ENCODE data around the gene ERC1.

The ERC1 gene

DNA sequence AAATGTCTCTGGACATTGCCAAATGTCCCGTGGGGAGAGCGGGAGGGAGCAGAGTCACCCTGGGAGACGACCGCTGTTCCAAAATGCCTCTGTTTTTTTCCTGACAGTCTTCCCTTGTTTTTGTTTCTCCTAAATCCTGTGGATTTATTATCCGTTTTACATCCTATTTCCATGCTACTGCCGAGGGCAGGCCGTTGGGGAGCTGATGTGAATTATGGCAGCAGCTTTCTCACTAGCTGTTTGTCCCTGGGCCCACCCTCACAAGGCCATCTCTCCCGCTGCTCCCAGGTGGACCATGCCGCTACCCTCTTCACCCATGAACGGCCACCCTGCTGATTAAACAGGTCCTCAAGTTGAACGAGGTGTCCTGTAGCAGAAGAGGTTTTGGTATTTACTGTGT lies 548.1 kb downstream of the ERC1 start:
- TF ChIP-seq, protein P1, sequence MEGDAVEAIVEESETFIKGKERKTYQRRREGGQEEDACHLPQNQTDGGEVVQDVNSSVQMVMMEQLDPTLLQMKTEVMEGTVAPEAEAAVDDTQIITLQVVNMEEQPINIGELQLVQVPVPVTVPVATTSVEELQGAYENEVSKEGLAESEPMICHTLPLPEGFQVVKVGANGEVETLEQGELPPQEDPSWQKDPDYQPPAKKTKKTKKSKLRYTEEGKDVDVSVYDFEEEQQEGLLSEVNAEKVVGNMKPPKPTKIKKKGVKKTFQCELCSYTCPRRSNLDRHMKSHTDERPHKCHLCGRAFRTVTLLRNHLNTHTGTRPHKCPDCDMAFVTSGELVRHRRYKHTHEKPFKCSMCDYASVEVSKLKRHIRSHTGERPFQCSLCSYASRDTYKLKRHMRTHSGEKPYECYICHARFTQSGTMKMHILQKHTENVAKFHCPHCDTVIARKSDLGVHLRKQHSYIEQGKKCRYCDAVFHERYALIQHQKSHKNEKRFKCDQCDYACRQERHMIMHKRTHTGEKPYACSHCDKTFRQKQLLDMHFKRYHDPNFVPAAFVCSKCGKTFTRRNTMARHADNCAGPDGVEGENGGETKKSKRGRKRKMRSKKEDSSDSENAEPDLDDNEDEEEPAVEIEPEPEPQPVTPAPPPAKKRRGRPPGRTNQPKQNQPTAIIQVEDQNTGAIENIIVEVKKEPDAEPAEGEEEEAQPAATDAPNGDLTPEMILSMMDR (IDR thresholded peaks at IDR 0.05; ENCODE audit: insufficient read depth, low read length): no peak
- TF ChIP-seq, protein P2, sequence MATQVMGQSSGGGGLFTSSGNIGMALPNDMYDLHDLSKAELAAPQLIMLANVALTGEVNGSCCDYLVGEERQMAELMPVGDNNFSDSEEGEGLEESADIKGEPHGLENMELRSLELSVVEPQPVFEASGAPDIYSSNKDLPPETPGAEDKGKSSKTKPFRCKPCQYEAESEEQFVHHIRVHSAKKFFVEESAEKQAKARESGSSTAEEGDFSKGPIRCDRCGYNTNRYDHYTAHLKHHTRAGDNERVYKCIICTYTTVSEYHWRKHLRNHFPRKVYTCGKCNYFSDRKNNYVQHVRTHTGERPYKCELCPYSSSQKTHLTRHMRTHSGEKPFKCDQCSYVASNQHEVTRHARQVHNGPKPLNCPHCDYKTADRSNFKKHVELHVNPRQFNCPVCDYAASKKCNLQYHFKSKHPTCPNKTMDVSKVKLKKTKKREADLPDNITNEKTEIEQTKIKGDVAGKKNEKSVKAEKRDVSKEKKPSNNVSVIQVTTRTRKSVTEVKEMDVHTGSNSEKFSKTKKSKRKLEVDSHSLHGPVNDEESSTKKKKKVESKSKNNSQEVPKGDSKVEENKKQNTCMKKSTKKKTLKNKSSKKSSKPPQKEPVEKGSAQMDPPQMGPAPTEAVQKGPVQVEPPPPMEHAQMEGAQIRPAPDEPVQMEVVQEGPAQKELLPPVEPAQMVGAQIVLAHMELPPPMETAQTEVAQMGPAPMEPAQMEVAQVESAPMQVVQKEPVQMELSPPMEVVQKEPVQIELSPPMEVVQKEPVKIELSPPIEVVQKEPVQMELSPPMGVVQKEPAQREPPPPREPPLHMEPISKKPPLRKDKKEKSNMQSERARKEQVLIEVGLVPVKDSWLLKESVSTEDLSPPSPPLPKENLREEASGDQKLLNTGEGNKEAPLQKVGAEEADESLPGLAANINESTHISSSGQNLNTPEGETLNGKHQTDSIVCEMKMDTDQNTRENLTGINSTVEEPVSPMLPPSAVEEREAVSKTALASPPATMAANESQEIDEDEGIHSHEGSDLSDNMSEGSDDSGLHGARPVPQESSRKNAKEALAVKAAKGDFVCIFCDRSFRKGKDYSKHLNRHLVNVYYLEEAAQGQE (IDR thresholded peaks at IDR 0.05; ENCODE audit: insufficient replicate concordance, low read depth): no peak
- TF ChIP-seq GABPA (IDR thresholded peaks at IDR 0.05; ENCODE audit: low read depth): no peak
- TF ChIP-seq SPI1 (IDR thresholded peaks at IDR 0.05; ENCODE audit: borderline replicate concordance, low read depth): no peak
- no peak for TF ChIP-seq POLR2AphosphoS5 (IDR thresholded peaks at IDR 0.05; ENCODE audit: low read depth)
- no peak overlapping the region for H3K27ac ChIP-seq (replicated peaks)
- no peak for DNase-seq (ENCODE audit: low read depth in 1 of 2, low spot score in 1 of 2)
- peaks cover 26% of the 10 kb centered on the region for H3K27me3 ChIP-seq (ENCODE audit: insufficient read depth, poor library complexity, severe bottlenecking)
- no peak overlapping the region for H3K4me3 ChIP-seq (replicated peaks; ENCODE audit: insufficient read depth, low read length)

DNA sequence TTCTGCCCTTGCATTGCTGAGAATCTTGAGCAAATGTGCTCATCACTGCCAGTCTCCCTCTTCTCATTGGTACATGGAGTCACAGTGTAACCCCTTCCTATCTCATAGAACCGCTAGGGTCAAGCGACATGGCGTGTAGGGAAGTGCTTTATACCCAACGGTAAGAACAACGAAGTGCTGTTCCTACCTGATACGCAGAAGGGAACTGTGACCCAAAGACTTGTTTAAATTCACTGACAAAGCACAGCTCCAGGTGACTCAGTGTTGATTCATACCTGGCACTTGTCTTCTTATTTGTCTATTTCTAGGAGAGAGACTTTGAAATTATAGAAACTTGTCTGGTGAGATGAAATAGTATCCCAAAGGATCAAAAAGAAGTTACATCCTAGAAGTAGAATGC lies 549.7 kb downstream of the ERC1 start:
- Histone ChIP-seq H3K27ac (replicated peaks) (no peak overlapping the region), H3K27me3 (ENCODE audit: insufficient read depth, poor library complexity, severe bottlenecking) (peaks cover 16% of the 10 kb centered on the region), H3K4me3 (replicated peaks; ENCODE audit: insufficient read depth, low read length) (no peak overlapping the region)
- TF ChIP-seq POLR2AphosphoS5 (IDR thresholded peaks at IDR 0.05; ENCODE audit: low read depth) (no peak), GABPA (IDR thresholded peaks at IDR 0.05; ENCODE audit: low read depth) (no peak), SPI1 (IDR thresholded peaks at IDR 0.05; ENCODE audit: borderline replicate concordance, low read depth) (no peak)
- TF ChIP-seq, protein P2 (IDR thresholded peaks at IDR 0.05; ENCODE audit: insufficient replicate concordance, low read depth): no peak
- TF ChIP-seq, protein P1 (IDR thresholded peaks at IDR 0.05; ENCODE audit: insufficient read depth, low read length): no peak
- DNase-seq (ENCODE audit: low read depth in 1 of 2, low spot score in 1 of 2): no peak

DNA sequence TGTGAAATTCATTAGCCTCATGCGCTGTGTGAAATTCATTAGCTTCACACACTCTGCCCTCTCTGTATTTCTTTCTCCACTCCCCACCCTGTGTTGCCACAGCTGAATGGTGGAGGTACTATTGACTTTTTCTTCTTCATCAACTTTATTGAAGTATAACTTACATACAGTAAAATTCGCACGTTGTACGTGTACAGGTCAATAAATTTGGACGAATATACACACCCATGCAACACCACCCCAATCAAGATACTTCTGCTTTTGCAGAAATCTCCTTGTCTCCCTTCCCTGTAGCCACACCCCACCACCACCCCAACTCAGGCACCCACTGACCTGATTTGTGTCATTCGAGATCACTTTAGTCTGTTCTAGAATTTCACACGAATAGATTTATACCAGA lies 551.6 kb downstream of the ERC1 start:
- DNase-seq (ENCODE audit: low read depth in 1 of 2, low spot score in 1 of 2): no peak
- TF ChIP-seq POLR2AphosphoS5 (IDR thresholded peaks at IDR 0.05; ENCODE audit: low read depth): no peak
- TF ChIP-seq, protein P1 (IDR thresholded peaks at IDR 0.05; ENCODE audit: insufficient read depth, low read length): no peak
- Histone ChIP-seq H3K27ac (replicated peaks) (no peak overlapping the region), H3K27me3 (ENCODE audit: insufficient read depth, poor library complexity, severe bottlenecking) (peaks cover 12% of the 10 kb centered on the region), H3K4me3 (replicated peaks; ENCODE audit: insufficient read depth, low read length) (no peak overlapping the region)

DNA sequence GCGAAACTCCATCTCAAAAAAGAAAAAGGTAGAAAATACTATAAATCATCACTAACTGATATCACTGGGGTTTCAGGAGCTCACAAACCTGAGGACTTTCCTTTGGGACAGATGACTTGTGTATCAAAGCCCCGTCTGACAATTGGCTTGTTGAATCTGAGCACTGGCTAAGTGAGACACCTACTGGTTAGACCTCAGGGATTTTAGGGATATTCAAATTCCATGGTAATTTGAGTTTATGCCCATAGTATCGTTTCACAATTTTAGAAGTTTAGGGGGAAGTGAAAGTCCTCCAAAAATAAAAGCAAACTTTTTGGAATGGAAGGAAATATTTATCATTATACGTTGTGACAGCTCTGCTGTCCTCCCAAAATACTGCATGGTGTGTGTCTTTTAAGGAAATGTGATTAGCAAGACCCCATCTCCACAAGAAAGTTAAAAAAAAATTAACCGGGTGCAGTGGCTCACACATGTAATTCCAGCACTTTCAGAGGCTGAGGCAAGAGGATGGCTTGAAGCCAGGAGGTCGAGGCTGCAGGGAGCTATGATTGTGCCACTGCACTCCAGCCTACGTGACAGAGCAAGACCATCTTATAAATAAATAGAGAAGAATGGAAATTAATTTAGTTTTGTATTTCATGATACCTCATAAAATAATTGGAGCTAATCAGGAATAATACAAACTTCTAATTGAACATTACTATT lies 554.1 kb downstream of the ERC1 start:
- no peak overlapping the region for H3K4me3 ChIP-seq (replicated peaks; ENCODE audit: insufficient read depth, low read length)
- H3K27me3 ChIP-seq (ENCODE audit: insufficient read depth, poor library complexity, severe bottlenecking): peaks cover 1% of the 10 kb centered on the region
- TF ChIP-seq GABPA (IDR thresholded peaks at IDR 0.05; ENCODE audit: low read depth) (no peak), POLR2AphosphoS5 (IDR thresholded peaks at IDR 0.05; ENCODE audit: low read depth) (no peak), SPI1 (IDR thresholded peaks at IDR 0.05; ENCODE audit: borderline replicate concordance, low read depth) (no peak)
- TF ChIP-seq, protein P2 (IDR thresholded peaks at IDR 0.05; ENCODE audit: insufficient replicate concordance, low read depth): no peak
- TF ChIP-seq, protein P1 (IDR thresholded peaks at IDR 0.05; ENCODE audit: insufficient read depth, low read length): no peak
- DNase-seq (ENCODE audit: low read depth in 1 of 2, low spot score in 1 of 2): no peak
- H3K27ac ChIP-seq (replicated peaks): no peak overlapping the region
